GM12891 (cell line): ENCODE data around the gene FAM240A.

ENCODE experiments used
- POLR2A ChIP-seq: IDR thresholded peaks from 2 replicates; pipeline ENCODE4 v1.6.1; 2011; ENCODE audit warnings: low read depth, low read length, control low read depth
- POLR2AphosphoS5 ChIP-seq: IDR thresholded peaks from 2 replicates; pipeline ENCODE4 v1.6.1; 2011; ENCODE audit warnings: low read depth, low read length, control low read depth
- SPI1 ChIP-seq: IDR thresholded peaks from 2 replicates; pipeline ENCODE4 v1.6.1; 2011; ENCODE audit warnings: low read depth, low read length, control low read depth
- TAF1 ChIP-seq: IDR thresholded peaks from 2 replicates; pipeline ENCODE4 v1.6.1; 2011; ENCODE audit warnings: low read depth, low read length, control low read depth

DNA sequence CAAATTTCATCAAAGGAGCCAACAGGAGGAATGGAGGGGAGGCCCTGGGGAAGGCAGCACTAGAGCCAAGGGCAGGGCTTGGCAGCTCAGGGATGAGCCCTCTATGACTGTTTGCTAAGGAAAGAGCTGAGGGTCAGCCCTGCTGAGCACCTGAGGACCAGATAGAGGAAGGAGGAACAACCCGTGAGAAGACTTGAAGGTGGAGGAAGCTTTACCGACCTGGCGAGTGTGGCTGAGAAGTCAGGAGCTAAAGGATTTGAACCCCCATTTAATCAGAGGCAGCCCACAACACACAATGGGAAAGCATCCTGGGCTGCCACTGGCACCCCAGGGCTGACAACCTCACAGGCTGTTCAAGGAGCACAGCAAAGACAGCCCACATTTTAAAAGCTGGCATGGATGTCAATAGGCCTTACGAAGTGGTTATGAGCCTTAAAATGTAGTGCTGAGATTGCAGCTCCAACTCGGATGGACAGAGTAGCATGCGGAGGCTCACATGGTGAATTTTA lies 25.5 kb upstream of the FAM240A start:
- no peak for TF ChIP-seq POLR2A
- no peak for TF ChIP-seq SPI1
- no peak for TF ChIP-seq POLR2AphosphoS5
- TF ChIP-seq TAF1 = no peak
